Mesendoderm (in vitro differentiated cells): ENCODE results near the gene ZNF565.

Experiments used
- DNase-seq: peaks from one replicate; pipeline ENCODE4 v3.0.0; 2013
- H2AK5ac ChIP-seq: 2 replicates; pipeline ENCODE4 v1.6.1; 2013; ENCODE audit warnings: low read length, inconsistent platforms
- H2BK120ac ChIP-seq: 2 replicates; pipeline ENCODE4 v1.6.1; 2013; ENCODE audit warnings: low read depth, mild to moderate bottlenecking, low read length, moderate library complexity, mixed read lengths
- H2BK15ac ChIP-seq: replicated peaks from 2 replicates; pipeline ENCODE4 v1.6.1; 2013; ENCODE audit warnings: low read depth, mild to moderate bottlenecking, moderate library complexity
- H2BK5ac ChIP-seq: 2 replicates; pipeline ENCODE4 v1.6.1; 2013; ENCODE audit warnings: low read length, inconsistent platforms
- H3K18ac ChIP-seq: 2 replicates; pipeline ENCODE4 v1.6.1; 2013; ENCODE audit warnings: mild to moderate bottlenecking, low read length, mixed read lengths
- H3K23ac ChIP-seq: one replicate; pipeline ENCODE4 v1.6.1; 2013; ENCODE audit warnings: low read length
- H3K27ac ChIP-seq: 2 replicates; pipeline ENCODE4 v1.5.1; 2013; ENCODE audit warnings: low read depth, mild to moderate bottlenecking, inconsistent platforms, low read length, moderate library complexity
- H3K27me3 ChIP-seq: 2 replicates; pipeline ENCODE4 v1.6.1; 2013; ENCODE audit warnings: low read length, control low read depth, mild to moderate bottlenecking, inconsistent platforms; ENCODE audit not compliant: insufficient read depth, poor library complexity
- H3K36me3 ChIP-seq: 2 replicates; pipeline ENCODE4 v1.6.1; 2013; ENCODE audit warnings: low read length, inconsistent platforms; ENCODE audit not compliant: control insufficient read depth, insufficient read depth
- H3K4ac ChIP-seq: one replicate; pipeline ENCODE4 v1.6.1; 2013; ENCODE audit warnings: low read depth, mild to moderate bottlenecking, low read length, moderate library complexity
- H3K4me1 ChIP-seq: 2 replicates; pipeline ENCODE4 v1.6.1; 2013; ENCODE audit warnings: low read depth, low read length, inconsistent platforms; ENCODE audit not compliant: control insufficient read depth
- H3K4me2 ChIP-seq: 2 replicates; pipeline ENCODE4 v1.6.1; 2013; ENCODE audit warnings: low read length
- H3K4me3 ChIP-seq: 2 replicates; pipeline ENCODE4 v1.5.1; 2013; ENCODE audit warnings: mild to moderate bottlenecking, low read length
- H3K56ac ChIP-seq: one replicate; pipeline ENCODE4 v1.6.1; 2013; ENCODE audit warnings: low read length
- H3K79me1 ChIP-seq: 2 replicates; pipeline ENCODE4 v1.6.1; 2013; ENCODE audit warnings: low read length, inconsistent platforms
- H3K79me2 ChIP-seq: 2 replicates; pipeline ENCODE4 v1.6.1; 2013; ENCODE audit warnings: mild to moderate bottlenecking, low read length; ENCODE audit not compliant: control insufficient read depth, insufficient read depth
- H3K9ac ChIP-seq: 2 replicates; pipeline ENCODE4 v1.6.1; 2013; ENCODE audit warnings: low read length, inconsistent platforms
- H4K5ac ChIP-seq: one replicate; pipeline ENCODE4 v1.6.1; 2013; ENCODE audit warnings: low read length
- H4K8ac ChIP-seq: one replicate; pipeline ENCODE4 v1.6.1; 2013; ENCODE audit warnings: low read depth, mild to moderate bottlenecking, control low read depth, low read length, moderate library complexity
- WGBS: extraction: QIAGEN DNeasy Blood & Tissue Kit; methylation state at CpG from one replicate; pipeline ENCODE4 v1.1.7; 2013; ENCODE audit warnings: low lambda C conversion rate, missing lambda C conversion rate; ENCODE audit not compliant: insufficient coverage; ENCODE audit errors: extremely low coverage; 5-methylcytosine and 5-hydroxymethylcytosine counted together

Gene ZNF565

GRCh38 chr19:36221474-36221873 lies 7.0 kb upstream of the ZNF565 start:
- H4K5ac ChIP-seq: no peak overlapping the region
- H3K36me3 ChIP-seq: peaks cover 5% of the 10 kb centered on the region

GRCh38 chr19:36215276-36216123 lies 1.0 kb upstream of the ZNF565 start:
- no CpG with 5 or more reads among the region's 27 CpGs for WGBS
- peak; percentile 23 for DNase-seq
- no peak overlapping the region for H2BK15ac ChIP-seq

More at GRCh38 chr19:36221474-36221873, 7.0 kb upstream of the ZNF565 start:
- no peak overlapping the region for H3K56ac ChIP-seq
- H2BK5ac ChIP-seq: no peak overlapping the region
- no peak overlapping the region for H3K18ac ChIP-seq
- WGBS: no CpG with 5 or more reads among the region's 4 CpGs
- H3K4ac ChIP-seq: no peak overlapping the region
- peaks cover 71% of the 10 kb centered on the region for H3K79me2 ChIP-seq
- peaks cover 2% of the 10 kb centered on the region for H3K79me1 ChIP-seq
- H3K9ac ChIP-seq: no peak overlapping the region
- H2BK120ac ChIP-seq: no peak overlapping the region
- H3K4me1 ChIP-seq: no peaks in the 10 kb centered on the region
- H2BK15ac ChIP-seq: no peak overlapping the region
- H3K27me3 ChIP-seq: no peaks in the 10 kb centered on the region
- H3K23ac ChIP-seq: no peak overlapping the region
- no peak overlapping the region for H3K27ac ChIP-seq
- H3K4me2 ChIP-seq: no peak overlapping the region
- H4K8ac ChIP-seq: no peak overlapping the region
- no peak for DNase-seq
- no peak overlapping the region for H2AK5ac ChIP-seq
- H3K4me3 ChIP-seq: no peak overlapping the region

GRCh38 chr19:36212895-36213294 lies 1.6 kb downstream of the ZNF565 start:
- H3K4me1 ChIP-seq: peaks cover 3% of the 10 kb centered on the region
- H2BK5ac ChIP-seq: no peak overlapping the region
- H3K36me3 ChIP-seq: no peaks in the 10 kb centered on the region
- no peaks in the 10 kb centered on the region for H3K27me3 ChIP-seq
- H3K79me2 ChIP-seq: peaks cover 33% of the 10 kb centered on the region
- no peak overlapping the region for H3K9ac ChIP-seq
- H3K56ac ChIP-seq: no peak overlapping the region
- H3K27ac ChIP-seq: no peak overlapping the region
- H3K79me1 ChIP-seq: peaks cover 6% of the 10 kb centered on the region
- no peak overlapping the region for H4K8ac ChIP-seq
- DNase-seq: no peak
- H3K4ac ChIP-seq: no peak overlapping the region
- H4K5ac ChIP-seq: no peak overlapping the region
- no peak overlapping the region for H2AK5ac ChIP-seq
- H3K23ac ChIP-seq: no peak overlapping the region
- H2BK15ac ChIP-seq: no peak overlapping the region
- WGBS: no CpG with 5 or more reads among the region's 2 CpGs
- H3K4me3 ChIP-seq: no peak overlapping the region
- no peak overlapping the region for H3K4me2 ChIP-seq
- H3K18ac ChIP-seq: no peak overlapping the region
- H2BK120ac ChIP-seq: no peak overlapping the region

More at GRCh38 chr19:36215276-36216123, 1.0 kb upstream of the ZNF565 start:
- H2AK5ac ChIP-seq: peak overlapping the region; percentile 30
- peaks cover 48% of the 10 kb centered on the region for H3K79me2 ChIP-seq
- peak overlapping the region; percentile 2 for H4K5ac ChIP-seq
- no peak overlapping the region for H4K8ac ChIP-seq
- no peak overlapping the region for H2BK120ac ChIP-seq
- peak overlapping the region; percentile 72 for H3K27ac ChIP-seq
- peak overlapping the region; percentile 78 for H3K9ac ChIP-seq
- peak overlapping the region; percentile 52 for H3K4me3 ChIP-seq
- H2BK5ac ChIP-seq: peak overlapping the region; percentile 70
- peaks cover 3% of the 10 kb centered on the region for H3K4me1 ChIP-seq
- H3K4me2 ChIP-seq: peak overlapping the region; percentile 50
- H3K23ac ChIP-seq: no peak overlapping the region
- peak overlapping the region; percentile 81 for H3K18ac ChIP-seq
- H3K79me1 ChIP-seq: peaks cover 6% of the 10 kb centered on the region
- H3K56ac ChIP-seq: peak overlapping the region; percentile 87
- H3K4ac ChIP-seq: peak overlapping the region; percentile 95
- H3K36me3 ChIP-seq: no peaks in the 10 kb centered on the region
- H3K27me3 ChIP-seq: no peaks in the 10 kb centered on the region

GRCh38 chr19:36210497-36210896 lies 4.0 kb downstream of the ZNF565 start:
- no peak overlapping the region for H3K9ac ChIP-seq
- no peaks in the 10 kb centered on the region for H3K27me3 ChIP-seq
- no peak overlapping the region for H3K27ac ChIP-seq
- no peak overlapping the region for H3K56ac ChIP-seq
- H2BK15ac ChIP-seq: no peak overlapping the region
- H2AK5ac ChIP-seq: no peak overlapping the region
- H3K79me2 ChIP-seq: peaks cover 11% of the 10 kb centered on the region
- H3K4me2 ChIP-seq: no peak overlapping the region
- H3K4me3 ChIP-seq: no peak overlapping the region
- H3K4ac ChIP-seq: no peak overlapping the region
- no peak overlapping the region for H3K18ac ChIP-seq
- no peak overlapping the region for H3K23ac ChIP-seq
- no peak overlapping the region for H2BK120ac ChIP-seq
- no peak overlapping the region for H2BK5ac ChIP-seq
- H3K4me1 ChIP-seq: peaks cover 3% of the 10 kb centered on the region
- H4K5ac ChIP-seq: no peak overlapping the region
- H3K36me3 ChIP-seq: no peaks in the 10 kb centered on the region
- H3K79me1 ChIP-seq: peaks cover 6% of the 10 kb centered on the region
- WGBS: no CpG with 5 or more reads among the region's 8 CpGs
- DNase-seq: no peak
- H4K8ac ChIP-seq: no peak overlapping the region

GRCh38 chr19:36209372-36209771 lies 5.1 kb downstream of the ZNF565 start:
- Histone ChIP-seq H4K8ac (no peak overlapping the region), H3K9ac (no peak overlapping the region), H3K23ac (no peak overlapping the region), H2BK5ac (no peak overlapping the region), H3K27me3 (no peaks in the 10 kb centered on the region), H3K27ac (no peak overlapping the region), H2AK5ac (no peak overlapping the region), H3K36me3 (no peaks in the 10 kb centered on the region), H3K79me2 (peaks cover 6% of the 10 kb centered on the region), H3K18ac (no peak overlapping the region), H2BK120ac (no peak overlapping the region), H3K4me2 (no peak overlapping the region), H3K79me1 (peaks cover 6% of the 10 kb centered on the region), H4K5ac (no peak overlapping the region), H3K4me3 (no peak overlapping the region), H3K4ac (no peak overlapping the region), H3K4me1 (peaks cover 3% of the 10 kb centered on the region), H2BK15ac (no peak overlapping the region), H3K56ac (no peak overlapping the region)
- DNase-seq: no peak
- no CpG with 5 or more reads among the region's 7 CpGs for WGBS
